Spleen (tissue), 11 donors: ENCODE data around the gene B3GAT1. TPM values are rescaled to one million over a fixed set of nuclear protein-coding genes. Genes with fewer than 3 reads are reported as not detected.

ENCODE experiments used
- DNase-seq: peaks from one replicate; pipeline ENCODE4 v3.0.0-alpha.2; 2020
- H3K27ac ChIP-seq, 8 donors: fragments of 200-600 bp; sonication (generic) in 7 of 8; 1 replicate in 4 of 8; 2 replicates in 4 of 8; pipeline versions ENCODE4 v1.5.0 to v1.8.0; 2016 to 2021; ENCODE audit warnings: inconsistent platforms in 4 of 8, mild to moderate bottlenecking in 4 of 8, moderate library complexity in 1 of 8
- H3K27me3 ChIP-seq, 7 donors: fragments of 200-600 bp; sonication (generic) in 6 of 7; replicated peaks in 1 of 7; 1 replicate in 4 of 7; 2 replicates in 3 of 7; pipeline versions ENCODE4 v1.5.0 to v1.8.0; 2016 to 2021; ENCODE audit warnings: inconsistent platforms in 3 of 7, mild to moderate bottlenecking in 1 of 7
- H3K36me3 ChIP-seq, 6 donors: fragments of 200-600 bp; sonication (generic) in 5 of 6; 1 replicate in 4 of 6; 2 replicates in 2 of 6; pipeline versions ENCODE4 v1.5.0 to v1.8.0; 2016 to 2021; ENCODE audit warnings: inconsistent platforms in 2 of 6
- H3K4me1 ChIP-seq, 6 donors: fragments of 200-600 bp; sonication (generic) in 5 of 6; 1 replicate in 3 of 6; 2 replicates in 3 of 6; pipeline versions ENCODE4 v1.5.0 to v1.8.0; 2016 to 2021; ENCODE audit warnings: inconsistent platforms in 3 of 6
- H3K4me3 ChIP-seq, 8 donors: fragments of 200-600 bp; sonication (generic) in 7 of 8; 1 replicate in 4 of 8; 2 replicates in 4 of 8; pipeline versions ENCODE4 v1.5.0 to v1.8.0; 2016 to 2021; ENCODE audit warnings: inconsistent platforms in 4 of 8, mild to moderate bottlenecking in 4 of 8, moderate library complexity in 2 of 8
- H3K9me3 ChIP-seq, 8 donors: fragments of 200-600 bp; sonication (generic) in 7 of 8; 1 replicate in 4 of 8; 2 replicates in 4 of 8; pipeline versions ENCODE4 v1.5.0 to v1.8.0; 2016 to 2021; ENCODE audit warnings: inconsistent platforms in 4 of 8
- CTCF ChIP-seq, 11 experiments: fragments of 200-600 bp in 7 of 11; fragments of 450-650 bp in 4 of 11; sonication (generic) in 4 of 11; IDR thresholded peaks in 8 of 11; conservative IDR thresholded peaks in 3 of 11; 1 replicate in 7 of 11; 2 replicates in 4 of 11; pipeline versions ENCODE4 v1.4.0 to v1.8.0; 2016 to 2021; ENCODE audit warnings: antibody characterized with exemption in 11 of 11, inconsistent platforms in 4 of 11, mild to moderate bottlenecking in 1 of 11
- POLR2A ChIP-seq, 3 donors: fragments of 450-650 bp; IDR thresholded peaks; one replicate each; pipeline ENCODE4 v1.5.1; 2017; ENCODE audit warnings: antibody characterized with exemption in 3 of 3, mild to moderate bottlenecking in 1 of 3
- POLR2AphosphoS5 ChIP-seq, 3 donors: sonication (generic); formaldehyde crosslinking; IDR thresholded peaks; one replicate each; pipeline ENCODE4 v1.5.1; 2017; ENCODE audit warnings: antibody characterized with exemption in 3 of 3
- WGBS, 5 donors: extraction: QIAGEN DNeasy Blood & Tissue Kit in 3 of 5; methylation state at CpG; one replicate each; pipeline versions ENCODE4 v1.1.5 to v1.1.7; 2013 to 2018; 5-methylcytosine and 5-hydroxymethylcytosine counted together
- intact Hi-C: fragments of 100-400 bp; cut with DNase I; formaldehyde crosslinking; loops from one replicate; pipeline ENCODE4 v1.15.0; 2023; ENCODE audit warnings: low total_unique reads
- polyA plus RNA-seq, 3 donors: library from polyadenylated mRNA; stranded (reverse); fragments of 200-250 nt; gene quantifications; one replicate each; pipeline ENCODE4 v1.2.1, GENCODE V29; 2013
- total RNA-seq, 7 donors: library from RNA; depleted of rRNA in 3 of 7; stranded (reverse); fragments of >200 nt in 3 of 7; fragmentation: NEBNext Ultra II Directional in 4 of 7; extraction: Animal tissue kit (Norgen Biotek cat#: 25700) in 4 of 7; gene quantifications; one replicate each; pipeline versions ENCODE4 v1.1.0 to v1.2.1, GENCODE V29; 2016 to 2021
- donor health status: healthy with polysubstance abuse.
- donor health status: DM: no; HTN: no; CAD: no; lungs with moderate emphysema.
- donor health status: DM: no; HTN: no; CAD: no.
- donor health status: Bipolar disorder and iron deficiency.
- donor health status: healthy.
- donor health status: DM: no; HTN: no; CAD: no.
- donor health status: DM: yes; HTN: yes; CAD: no.

B3GAT1 gene
- total and polyA plus RNA-seq, 10 donors, result 0.43 to 4.0 (median 1.6) TPM

- H3K27me3 ChIP-seq, result peaks cover 0 to 7% (median 0%) of the 10 kb centered on the region in 7 donors
- peak; percentile 59 for DNase-seq
- no peak for TF ChIP-seq POLR2A (IDR thresholded peaks at IDR 0.05)
- no peak for TF ChIP-seq POLR2AphosphoS5 (IDR thresholded peaks at IDR 0.05)
- TF ChIP-seq CTCF (IDR thresholded peaks at IDR 0.05 in 8 of 11, conservative IDR thresholded peaks at IDR 0.05 in 3 of 11), result no peak
- no peaks in the 10 kb centered on the region for H3K4me1 ChIP-seq
- H3K9me3 ChIP-seq, result no peaks in the 10 kb centered on the region
- intact Hi-C loops, result no loop called here
- WGBS, 5 donors, result 85 to 94% (median 88%) methylated on average over 30 of the region's 30 CpGs
- no peak overlapping the region for H3K4me3 ChIP-seq
- no peaks in the 10 kb centered on the region for H3K36me3 ChIP-seq
- H3K27ac ChIP-seq, result no peak overlapping the region
Observed at GRCh38 chr11:134369656-134370525, 42.2 kb downstream of the B3GAT1 start.

GRCh38 chr11:134367781-134368180 lies 44.3 kb downstream of the B3GAT1 start:
- H3K4me3 ChIP-seq, result no peak overlapping the region
- no peak overlapping the region for H3K27ac ChIP-seq
- WGBS, 5 donors, result 89 to 93% (median 91%) methylated on average over 18 of the region's 18 CpGs
- peak; percentile 65 for DNase-seq
- TF ChIP-seq POLR2AphosphoS5 (IDR thresholded peaks at IDR 0.05), result no peak
- no peak for TF ChIP-seq CTCF (IDR thresholded peaks at IDR 0.05 in 8 of 11, conservative IDR thresholded peaks at IDR 0.05 in 3 of 11)
- no peak for TF ChIP-seq POLR2A (IDR thresholded peaks at IDR 0.05)
- intact Hi-C loops, result no loop called here
- H3K4me1 ChIP-seq, result no peaks in the 10 kb centered on the region
- H3K9me3 ChIP-seq, result no peaks in the 10 kb centered on the region
- peaks cover 0 to 14% (median 0%) of the 10 kb centered on the region in 7 donors for H3K27me3 ChIP-seq
- H3K36me3 ChIP-seq, result no peaks in the 10 kb centered on the region

DNA sequence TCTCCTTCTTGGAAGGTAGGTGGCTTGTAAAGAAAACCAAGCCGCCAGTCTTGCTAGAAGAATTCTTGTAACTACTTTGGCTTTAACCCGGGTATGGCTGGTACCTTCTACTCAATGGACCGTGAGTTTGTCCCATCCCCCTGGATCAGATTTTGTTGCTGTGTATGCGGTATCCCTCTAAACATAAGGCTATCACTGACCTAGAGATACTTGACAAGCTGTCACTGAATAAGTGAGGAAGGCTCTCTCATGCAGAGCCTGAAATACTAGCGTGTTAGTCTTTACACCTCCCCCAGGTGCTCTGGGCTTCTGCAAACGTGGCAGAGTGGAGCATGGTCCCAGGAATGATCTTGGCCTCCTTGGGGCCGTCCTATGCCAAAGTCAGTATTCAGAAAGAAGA lies 45.8 kb downstream of the B3GAT1 start:
- H3K9me3 ChIP-seq, result no peaks in the 10 kb centered on the region
- no peak for DNase-seq
- H3K27ac ChIP-seq, result no peak overlapping the region
- H3K36me3 ChIP-seq, result no peaks in the 10 kb centered on the region
- no peak overlapping the region for H3K4me3 ChIP-seq
- peaks cover 0 to 27% (median 0%) of the 10 kb centered on the region in 7 donors for H3K27me3 ChIP-seq
- intact Hi-C loops, result no loop called here
- WGBS, 5 donors, result 67 to 91% (median 81%) methylated on average over 7 of the region's 7 CpGs
- no peak for TF ChIP-seq POLR2A (IDR thresholded peaks at IDR 0.05)
- no peak for TF ChIP-seq POLR2AphosphoS5 (IDR thresholded peaks at IDR 0.05)
- no peak for TF ChIP-seq CTCF (IDR thresholded peaks at IDR 0.05 in 8 of 11, conservative IDR thresholded peaks at IDR 0.05 in 3 of 11)
- no peaks in the 10 kb centered on the region for H3K4me1 ChIP-seq
